GM21367 (cell line): ENCODE results near the gene CLEC16A.

Experiments
- ATAC-seq: cut with Tn5 transposase; IDR thresholded peaks from one replicate; pipeline ENCODE4 v1.9.1; 2021; ENCODE audit not compliant: unreplicated experiment

CLEC16A gene

GRCh38 chr16:11134722-11135463, 190.5 kb downstream of the CLEC16A start:
- no peak for ATAC-seq

- no peak for ATAC-seq
Observed at GRCh38 chr16:11135464-11135973, 191.2 kb downstream of the CLEC16A start.

- no peak for ATAC-seq
Observed at GRCh38 chr16:11136600-11136999, 192.2 kb downstream of the CLEC16A start.

- ATAC-seq, result no peak
Observed at GRCh38 chr16:11138022-11138768, 193.8 kb downstream of the CLEC16A start.

GRCh38 chr16:11138769-11139325, 194.5 kb downstream of the CLEC16A start:
- no peak for ATAC-seq

- ATAC-seq, result no peak
Observed at GRCh38 chr16:11139326-11140097, 195.1 kb downstream of the CLEC16A start.

- no peak for ATAC-seq
Observed at GRCh38 chr16:11140098-11140375, 195.7 kb downstream of the CLEC16A start.

- ATAC-seq, result no peak
Observed at GRCh38 chr16:11140466-11140865, 196.1 kb downstream of the CLEC16A start.

- ATAC-seq, result no peak
Observed at GRCh38 chr16:11140867-11141266, 196.5 kb downstream of the CLEC16A start.

GRCh38 chr16:11141409-11142260, 197.3 kb downstream of the CLEC16A start:
- no peak for ATAC-seq

- ATAC-seq, result no peak
Observed at GRCh38 chr16:11142261-11142630, 197.9 kb downstream of the CLEC16A start.

GRCh38 chr16:11142951-11143350, 198.6 kb downstream of the CLEC16A start:
- no peak for ATAC-seq

GRCh38 chr16:11143372-11144035, 199.1 kb downstream of the CLEC16A start:
- ATAC-seq, result no peak

GRCh38 chr16:11144122-11144521, 199.8 kb downstream of the CLEC16A start:
- no peak for ATAC-seq

GRCh38 chr16:11145173-11145818, 200.9 kb downstream of the CLEC16A start:
- ATAC-seq, result no peak

- ATAC-seq, result no peak
Observed at GRCh38 chr16:11145819-11146211, 201.5 kb downstream of the CLEC16A start.

- no peak for ATAC-seq
Observed at GRCh38 chr16:11147033-11147753, 202.8 kb downstream of the CLEC16A start.

GRCh38 chr16:11147754-11148444, 203.5 kb downstream of the CLEC16A start:
- no peak for ATAC-seq
